Activated CD8-positive, alpha-beta T cell treated with anti-CD3 and anti-CD28 coated beads for 36 hours (primary cell): ENCODE data around the gene MLN. TPM values are rescaled to one million over a fixed set of nuclear protein-coding genes. Genes with fewer than 3 reads are reported as not detected.
"Not testable (repeated sequence)": the region's sequence is repeated elsewhere in the genome, so short reads cannot be mapped to it uniquely, and the experiment has no call there.

ENCODE experiments used
- ATAC-seq: fragments of 200-7000 bp; cut with Tn5 transposase; one replicate; pipeline ENCODE4 v1.10.0; 2021; ENCODE audit warnings: mild to moderate bottlenecking, moderate library complexity
- CTCF ChIA-PET: fragments of 350-600 bp; sonication (Branson Sonifier 250); formaldehyde crosslinking; loops from one replicate; lab custom pipeline; 2021; ENCODE audit warnings: antibody characterized with exemption; lab: Charles Lee
- POLR2A ChIA-PET: fragments of 350-600 bp; sonication (Branson Sonifier 250); formaldehyde crosslinking; loops from one replicate; lab custom pipeline; 2021; ENCODE audit warnings: antibody characterized with exemption; lab: Charles Lee
- DNase-seq: peaks from one replicate; pipeline ENCODE4 v3.0.0-alpha.2; 2020
- H3K27ac Mint-ChIP-seq: one replicate; pipeline ENCODE4 v1.8.0; 2021; ENCODE audit warnings: mild to moderate bottlenecking, mixed read lengths
- H3K27me3 Mint-ChIP-seq: one replicate; pipeline ENCODE4 v1.8.0; 2021; ENCODE audit warnings: mixed read lengths
- H3K36me3 Mint-ChIP-seq: one replicate; pipeline ENCODE4 v1.8.0; 2021; ENCODE audit warnings: low read depth, mixed read lengths
- H3K4me1 Mint-ChIP-seq: one replicate; pipeline ENCODE4 v1.8.0; 2021; ENCODE audit warnings: low read depth, mixed read lengths
- H3K4me3 Mint-ChIP-seq: one replicate; pipeline ENCODE4 v1.8.0; 2021; ENCODE audit warnings: mild to moderate bottlenecking, moderate library complexity, mixed read lengths
- H3K9me3 Mint-ChIP-seq: one replicate; pipeline ENCODE4 v1.8.0; 2021; ENCODE audit warnings: mixed read lengths
- intact Hi-C: fragments of 100-400 bp; cut with micrococcal nuclease; formaldehyde crosslinking; loops from one replicate; pipeline ENCODE4 v1.10.0; 2022
- total RNA-seq, 2 experiments: library from RNA; stranded (reverse); gene quantifications; one replicate each; pipeline ENCODE4 v1.2.3, GENCODE V29; 2021
- TF ChIP-seq, protein P1 (sequence below): fragments of 200-600 bp; IDR thresholded peaks from one replicate; pipeline ENCODE4 v1.8.0; 2022; ENCODE audit warnings: antibody characterized with exemption, mild to moderate bottlenecking

The MLN gene
- total RNA-seq, 2 experiments from 2014 or later = not detected

DNA sequence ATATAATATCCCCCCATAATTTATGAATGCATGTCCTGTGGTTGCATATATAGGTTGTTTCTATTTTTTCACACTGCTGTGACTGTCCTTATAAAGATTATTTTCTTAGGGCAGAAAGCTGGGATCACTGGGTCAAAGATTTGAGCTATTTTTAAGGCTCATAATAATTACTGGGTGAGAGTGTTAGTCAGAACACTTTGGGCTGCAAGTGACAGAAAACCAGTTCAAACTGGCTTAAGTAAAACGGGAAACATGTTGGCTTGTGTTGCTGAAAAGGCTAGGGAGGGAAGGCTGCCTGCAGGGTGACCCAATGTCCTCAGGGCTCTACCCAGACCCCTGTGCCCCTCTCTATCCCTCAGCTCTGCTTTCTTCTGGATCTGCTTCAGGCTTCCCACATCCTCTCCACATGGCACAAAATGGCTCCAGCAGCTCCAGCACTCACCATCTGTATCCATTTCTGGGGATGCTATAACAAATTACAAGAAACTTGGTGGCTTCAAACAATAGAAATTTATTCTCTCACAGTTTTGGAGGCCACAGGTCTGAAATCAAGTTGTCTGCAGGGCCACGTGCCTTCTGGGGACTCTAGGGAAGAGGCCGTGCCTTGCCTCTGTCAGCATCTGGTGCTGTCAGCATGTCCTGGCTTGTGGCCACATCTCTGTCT, 33.1 kb upstream of the MLN start:
- POLR2A ChIA-PET = no interaction called here
- no peak overlapping the region for H3K4me3 Mint-ChIP-seq
- DNase-seq = no peak
- H3K9me3 Mint-ChIP-seq = peaks cover 1% of the 10 kb centered on the region
- intact Hi-C loops = no loop called here
- CTCF ChIA-PET = interaction anchor here (1.2 kb wide), 1 partner anchor 191 kb away, joined by 4 read pairs; no protein-coding TSS in a partner anchor
- ATAC-seq = no peak
- H3K36me3 Mint-ChIP-seq = no peaks in the 10 kb centered on the region
- TF ChIP-seq, protein P1, sequence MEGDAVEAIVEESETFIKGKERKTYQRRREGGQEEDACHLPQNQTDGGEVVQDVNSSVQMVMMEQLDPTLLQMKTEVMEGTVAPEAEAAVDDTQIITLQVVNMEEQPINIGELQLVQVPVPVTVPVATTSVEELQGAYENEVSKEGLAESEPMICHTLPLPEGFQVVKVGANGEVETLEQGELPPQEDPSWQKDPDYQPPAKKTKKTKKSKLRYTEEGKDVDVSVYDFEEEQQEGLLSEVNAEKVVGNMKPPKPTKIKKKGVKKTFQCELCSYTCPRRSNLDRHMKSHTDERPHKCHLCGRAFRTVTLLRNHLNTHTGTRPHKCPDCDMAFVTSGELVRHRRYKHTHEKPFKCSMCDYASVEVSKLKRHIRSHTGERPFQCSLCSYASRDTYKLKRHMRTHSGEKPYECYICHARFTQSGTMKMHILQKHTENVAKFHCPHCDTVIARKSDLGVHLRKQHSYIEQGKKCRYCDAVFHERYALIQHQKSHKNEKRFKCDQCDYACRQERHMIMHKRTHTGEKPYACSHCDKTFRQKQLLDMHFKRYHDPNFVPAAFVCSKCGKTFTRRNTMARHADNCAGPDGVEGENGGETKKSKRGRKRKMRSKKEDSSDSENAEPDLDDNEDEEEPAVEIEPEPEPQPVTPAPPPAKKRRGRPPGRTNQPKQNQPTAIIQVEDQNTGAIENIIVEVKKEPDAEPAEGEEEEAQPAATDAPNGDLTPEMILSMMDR = no peak
- H3K27ac Mint-ChIP-seq = no peak overlapping the region
- peaks cover 2% of the 10 kb centered on the region for H3K27me3 Mint-ChIP-seq
- peaks cover 12% of the 10 kb centered on the region for H3K4me1 Mint-ChIP-seq

DNA sequence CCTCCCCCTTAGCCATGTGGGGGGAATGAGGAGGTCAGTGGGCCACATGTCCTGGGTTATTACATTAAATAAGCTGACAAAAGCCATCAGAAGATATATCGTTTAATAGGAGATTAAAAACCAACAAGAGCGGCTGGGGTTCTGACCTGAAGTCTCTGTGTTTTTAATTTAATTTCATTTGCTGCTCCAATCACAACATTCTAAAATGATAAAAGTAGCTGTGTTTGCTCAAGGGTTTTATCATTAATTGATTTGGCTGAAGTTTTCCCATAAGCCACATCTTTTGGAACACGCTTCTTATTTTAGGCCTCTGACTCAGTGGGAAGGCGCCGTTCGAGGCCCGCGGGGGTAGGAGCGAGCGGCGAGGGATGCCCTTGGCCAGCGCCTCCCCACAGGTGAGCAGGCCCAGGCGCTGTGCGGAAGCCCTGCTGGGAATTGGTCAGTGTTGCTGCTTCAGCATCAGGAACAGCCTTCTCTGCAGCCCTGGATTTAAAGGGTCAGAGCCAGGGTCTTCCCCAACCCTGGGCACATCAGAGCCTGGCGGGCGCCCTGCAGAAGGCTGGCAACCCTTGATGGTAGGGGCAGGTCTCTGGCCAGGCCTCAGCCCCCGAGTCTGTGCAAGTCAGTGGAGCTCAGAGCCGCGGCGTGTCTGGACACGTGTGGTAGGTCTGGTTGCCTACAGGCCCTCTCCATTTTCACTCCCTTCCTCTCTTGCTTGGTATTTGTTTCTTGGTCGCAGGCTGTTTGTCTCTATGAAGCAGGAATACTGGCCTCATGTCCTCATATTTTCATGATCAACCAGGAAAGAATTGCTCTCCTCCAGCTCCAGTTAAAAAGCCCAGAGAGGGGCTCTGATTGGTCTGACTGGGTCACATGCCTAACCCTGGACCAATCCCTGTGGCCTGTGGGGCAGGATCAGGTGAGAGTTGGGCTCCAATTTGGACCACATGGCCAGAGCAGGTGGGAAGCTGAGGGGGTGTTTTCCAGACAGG, 30.9 kb upstream of the MLN start:
- CTCF ChIA-PET = interaction anchor here (0.8 to 1.4 kb wide), 2 partner anchors 64 to 65 kb away, joined by 3 read pairs; no protein-coding TSS in a partner anchor
- TF ChIP-seq, protein P1 = no peak
- H3K4me1 Mint-ChIP-seq = peaks cover 3% of the 10 kb centered on the region
- POLR2A ChIA-PET = no interaction called here
- intact Hi-C loops = no loop called here
- no peak overlapping the region for H3K27ac Mint-ChIP-seq
- H3K4me3 Mint-ChIP-seq = no peak overlapping the region
- ATAC-seq (no peak), DNase-seq (no peak)
- H3K9me3 Mint-ChIP-seq = peaks cover 1% of the 10 kb centered on the region
- H3K27me3 Mint-ChIP-seq = peaks cover 4% of the 10 kb centered on the region
- H3K36me3 Mint-ChIP-seq = no peaks in the 10 kb centered on the region

DNA sequence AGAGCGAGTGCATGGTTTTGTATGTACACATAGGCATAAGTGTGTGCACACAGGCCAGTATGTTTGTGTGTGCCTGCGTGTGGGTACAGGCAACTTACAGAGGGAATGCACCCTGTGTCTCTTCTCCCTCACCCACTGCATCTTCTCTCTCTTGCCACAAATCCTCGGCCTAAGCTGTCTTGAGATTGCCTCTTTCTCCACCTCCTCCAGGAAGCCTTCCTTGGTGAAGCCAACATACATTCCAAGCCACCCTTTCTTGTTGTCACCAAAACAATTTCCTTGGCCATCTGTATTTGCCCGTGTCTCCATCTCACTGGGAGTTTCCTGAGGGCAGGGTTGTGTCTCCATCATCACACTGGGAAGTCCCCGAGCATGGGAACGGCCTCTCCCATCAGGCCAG, 29.8 kb upstream of the MLN start:
- peaks cover 4% of the 10 kb centered on the region for H3K27me3 Mint-ChIP-seq
- ChIA-PET POLR2A (no interaction called here), CTCF (interaction anchor here (0.8 to 1.4 kb wide), 2 partner anchors 62 to 64 kb away, joined by 3 read pairs; no protein-coding TSS in a partner anchor)
- DNase-seq (no peak), ATAC-seq (no peak)
- peaks cover 1% of the 10 kb centered on the region for H3K9me3 Mint-ChIP-seq
- intact Hi-C loops = no loop called here
- no peaks in the 10 kb centered on the region for H3K4me1 Mint-ChIP-seq
- H3K4me3 Mint-ChIP-seq = no peak overlapping the region
- TF ChIP-seq, protein P1 = no peak
- H3K36me3 Mint-ChIP-seq = no peaks in the 10 kb centered on the region
- H3K27ac Mint-ChIP-seq = no peak overlapping the region

DNA sequence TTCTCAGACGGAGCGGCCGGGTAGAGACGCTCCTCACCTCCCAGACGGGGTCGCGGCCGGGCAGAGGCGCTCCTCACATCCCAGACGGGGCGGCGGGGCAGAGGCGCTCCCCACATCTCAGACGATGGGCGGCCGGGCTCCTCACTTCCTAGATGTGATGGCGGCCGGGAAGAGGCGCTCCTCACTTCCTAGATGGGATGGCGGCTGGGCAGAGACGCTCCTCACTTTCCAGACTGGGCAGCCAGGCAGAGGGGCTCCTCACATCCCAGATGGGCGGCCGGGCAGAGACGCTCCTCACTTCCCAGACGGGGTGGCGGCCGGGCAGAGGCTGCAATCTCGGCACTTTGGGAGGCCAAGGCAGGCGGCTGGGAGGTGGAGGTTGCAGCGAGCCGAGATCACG, 29.0 kb upstream of the MLN start:
- H3K36me3 Mint-ChIP-seq, POLR2A ChIA-PET, CTCF ChIA-PET, ATAC-seq, H3K4me1 Mint-ChIP-seq, H3K9me3 Mint-ChIP-seq, H3K27me3 Mint-ChIP-seq, H3K27ac Mint-ChIP-seq, H3K4me3 Mint-ChIP-seq, DNase-seq, intact Hi-C loops: not testable (repeated sequence)

DNA sequence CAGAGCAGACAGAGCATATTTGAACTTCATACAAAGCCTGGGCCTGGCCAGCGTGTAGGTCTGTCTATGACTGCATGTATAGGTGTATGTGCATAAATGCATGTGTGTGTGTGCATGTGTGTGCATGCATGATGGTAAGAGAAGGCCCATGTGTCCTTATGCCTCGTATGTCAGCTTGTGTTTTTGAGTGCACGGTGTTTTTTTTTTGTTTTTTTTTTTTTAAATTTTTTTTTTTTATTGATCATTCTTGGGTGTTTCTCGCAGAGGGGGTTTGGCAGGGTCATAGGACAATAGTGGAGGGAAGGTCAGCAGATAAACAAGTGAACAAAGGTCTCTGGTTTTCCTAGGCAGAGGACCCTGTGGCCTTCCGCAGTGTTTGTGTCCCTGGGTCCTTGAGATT, 27.9 kb upstream of the MLN start:
- intact Hi-C loops, ATAC-seq, POLR2A ChIA-PET, H3K27ac Mint-ChIP-seq, H3K4me3 Mint-ChIP-seq, DNase-seq, CTCF ChIA-PET, H3K27me3 Mint-ChIP-seq, H3K36me3 Mint-ChIP-seq, H3K4me1 Mint-ChIP-seq, H3K9me3 Mint-ChIP-seq: not testable (repeated sequence)
